ENCODE data around the gene CD99.
"Not testable (repeated sequence)": the region's sequence is repeated elsewhere in the genome, so short reads cannot be mapped to it uniquely, and the experiment has no call there.

CD99 gene

DNA sequence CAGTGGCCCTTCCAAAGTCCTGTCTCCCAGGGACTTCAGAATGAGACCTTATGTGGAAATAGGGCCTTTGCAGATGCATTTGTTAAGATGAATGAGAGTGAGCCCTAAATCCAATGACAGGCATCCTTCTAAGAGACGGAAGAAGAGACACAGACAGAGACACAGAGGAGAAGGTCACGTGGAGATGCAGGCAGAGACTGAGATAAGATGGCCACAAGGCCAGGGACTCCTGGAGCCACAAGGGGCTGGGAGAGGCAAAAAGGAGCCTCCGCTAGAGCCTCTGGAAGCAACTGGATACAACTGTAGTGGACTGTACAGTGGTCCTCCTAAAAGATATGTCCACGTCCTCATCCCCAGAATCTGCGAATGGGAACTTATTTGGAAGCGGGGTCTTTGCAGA, 19.0 kb upstream of the CD99 start:
- H3K4me3 ChIP-seq (ENCODE audit: control insufficient read depth, low read depth, low read length), result no peak overlapping the region
- no peak for DNase-seq (ENCODE audit: low read depth)
- TF ChIP-seq, protein P1, sequence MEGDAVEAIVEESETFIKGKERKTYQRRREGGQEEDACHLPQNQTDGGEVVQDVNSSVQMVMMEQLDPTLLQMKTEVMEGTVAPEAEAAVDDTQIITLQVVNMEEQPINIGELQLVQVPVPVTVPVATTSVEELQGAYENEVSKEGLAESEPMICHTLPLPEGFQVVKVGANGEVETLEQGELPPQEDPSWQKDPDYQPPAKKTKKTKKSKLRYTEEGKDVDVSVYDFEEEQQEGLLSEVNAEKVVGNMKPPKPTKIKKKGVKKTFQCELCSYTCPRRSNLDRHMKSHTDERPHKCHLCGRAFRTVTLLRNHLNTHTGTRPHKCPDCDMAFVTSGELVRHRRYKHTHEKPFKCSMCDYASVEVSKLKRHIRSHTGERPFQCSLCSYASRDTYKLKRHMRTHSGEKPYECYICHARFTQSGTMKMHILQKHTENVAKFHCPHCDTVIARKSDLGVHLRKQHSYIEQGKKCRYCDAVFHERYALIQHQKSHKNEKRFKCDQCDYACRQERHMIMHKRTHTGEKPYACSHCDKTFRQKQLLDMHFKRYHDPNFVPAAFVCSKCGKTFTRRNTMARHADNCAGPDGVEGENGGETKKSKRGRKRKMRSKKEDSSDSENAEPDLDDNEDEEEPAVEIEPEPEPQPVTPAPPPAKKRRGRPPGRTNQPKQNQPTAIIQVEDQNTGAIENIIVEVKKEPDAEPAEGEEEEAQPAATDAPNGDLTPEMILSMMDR (IDR thresholded peaks at IDR 0.05; ENCODE audit: control insufficient read depth, insufficient read depth, low read depth, low read length, missing control alignments), result no peak

DNA sequence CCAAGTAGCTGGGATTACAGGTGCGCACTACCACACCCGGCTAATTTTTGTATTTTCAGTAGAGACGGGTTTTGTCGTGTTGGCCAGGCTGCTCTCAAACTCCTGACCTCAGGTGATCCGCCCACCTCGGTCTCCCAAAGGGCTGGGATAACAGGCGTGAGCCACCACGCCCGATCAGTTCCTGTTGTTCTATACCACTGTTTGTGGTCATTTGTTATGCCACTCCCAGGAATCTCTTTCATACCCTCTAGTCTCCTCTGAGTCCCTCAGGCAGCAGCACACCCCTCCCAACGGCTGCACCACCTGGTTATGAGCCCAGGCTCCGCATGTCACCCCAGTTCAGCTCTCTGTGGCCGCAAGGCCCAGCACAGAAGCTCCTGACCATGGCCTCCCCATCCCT, 17.5 kb upstream of the CD99 start:
- TF ChIP-seq, protein P1 (IDR thresholded peaks at IDR 0.05; ENCODE audit: control insufficient read depth, insufficient read depth, low read depth, low read length, missing control alignments), result no peak
- DNase-seq (ENCODE audit: low read depth), result no peak
- H3K4me3 ChIP-seq (ENCODE audit: control insufficient read depth, low read depth, low read length), result no peak overlapping the region

DNA sequence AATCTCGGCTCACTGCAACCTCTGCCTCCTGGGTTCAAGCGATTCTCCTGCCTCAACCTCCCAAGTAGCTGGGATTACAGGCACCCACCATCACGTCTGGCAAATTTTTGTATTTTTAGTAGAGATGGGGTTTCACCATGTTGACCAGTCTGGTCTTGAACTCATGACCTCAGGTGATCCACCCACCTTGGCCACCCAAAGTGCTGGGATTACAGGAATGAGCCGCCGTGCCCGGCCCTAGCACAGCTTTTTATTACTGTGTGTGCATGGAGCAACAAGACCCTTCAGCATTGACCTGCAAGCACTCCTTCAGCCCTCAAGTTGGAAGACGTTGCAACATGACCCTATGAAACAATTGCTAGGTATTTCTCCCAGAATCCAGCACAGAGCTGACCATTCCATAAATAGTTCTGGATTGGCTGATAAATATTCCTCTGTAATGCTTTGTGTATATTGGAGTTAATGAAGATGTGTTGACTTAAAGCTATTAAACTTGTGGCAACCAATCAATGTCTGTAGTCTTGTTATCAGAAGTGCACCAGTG, 15.4 kb upstream of the CD99 start:
- not testable (repeated sequence) for H3K4me3 ChIP-seq (ENCODE audit: control insufficient read depth, low read depth, low read length); DNase-seq (ENCODE audit: low read depth)

DNA sequence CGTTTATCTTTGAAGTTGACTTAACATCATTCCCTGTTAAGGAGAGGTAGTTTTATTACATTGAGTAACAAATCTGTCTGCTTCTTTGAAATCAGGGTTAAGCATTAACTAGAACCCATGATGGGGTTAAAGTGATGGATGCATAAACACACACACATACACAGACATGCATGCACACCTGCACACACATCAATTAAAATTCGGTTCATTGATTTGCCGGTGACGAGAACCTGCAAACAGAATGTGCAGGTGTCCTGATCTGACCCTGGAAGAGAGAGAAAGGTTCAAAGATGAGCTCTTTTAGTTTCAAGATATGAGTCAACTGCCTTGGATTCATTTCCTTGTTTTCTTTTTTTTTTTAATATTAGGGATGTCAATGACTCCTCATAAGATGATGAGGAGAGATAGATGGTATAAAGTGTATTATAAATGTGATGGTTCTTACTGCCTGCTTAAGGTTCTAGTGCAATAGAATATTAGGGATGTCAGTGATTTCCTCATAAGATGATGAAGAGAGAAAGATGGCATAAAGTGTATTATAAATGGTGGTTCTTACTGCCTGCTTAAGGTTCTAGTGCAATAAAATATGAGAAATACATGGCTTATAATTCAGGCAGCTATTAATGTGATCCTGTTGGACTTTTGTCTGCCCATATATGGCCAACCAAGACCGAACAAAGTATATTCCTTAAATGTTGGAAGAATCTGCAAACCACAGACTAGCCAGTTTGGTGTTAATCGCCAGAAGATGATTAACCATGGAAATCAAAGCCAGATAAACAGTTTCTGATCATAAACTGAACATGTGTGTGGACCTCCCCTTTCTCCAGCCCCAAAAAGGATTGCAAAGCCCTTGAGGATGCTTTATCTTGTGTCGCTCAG, 14.1 kb upstream of the CD99 start:
- no peak overlapping the region for H3K4me3 ChIP-seq (ENCODE audit: control insufficient read depth, low read depth, low read length)
- TF ChIP-seq, protein P1 (IDR thresholded peaks at IDR 0.05; ENCODE audit: control insufficient read depth, insufficient read depth, low read depth, low read length, missing control alignments), result no peak
- DNase-seq (ENCODE audit: low read depth), result no peak

DNA sequence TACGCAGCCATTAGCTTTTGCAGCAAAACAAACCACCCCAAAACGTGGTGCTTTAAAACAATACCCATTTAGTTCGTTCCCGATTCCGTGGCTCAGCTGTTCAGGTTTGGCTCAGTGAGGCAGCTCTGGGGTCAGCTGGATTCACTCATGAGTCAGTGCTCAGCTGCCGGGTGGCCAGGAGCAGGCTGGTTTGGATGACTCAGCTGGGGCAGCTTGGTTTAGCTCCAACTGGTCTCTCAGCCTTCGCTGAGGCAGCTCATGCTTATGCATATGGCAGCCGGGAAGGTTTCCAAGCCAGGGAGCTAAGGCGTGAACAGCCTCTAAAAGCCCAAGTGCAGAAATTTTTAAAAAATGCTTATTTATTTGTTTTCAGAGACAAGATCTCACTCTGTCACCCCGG, 13.3 kb upstream of the CD99 start:
- DNase-seq (ENCODE audit: low read depth), result peak; percentile 95
- TF ChIP-seq, protein P1 (IDR thresholded peaks at IDR 0.05; ENCODE audit: control insufficient read depth, insufficient read depth, low read depth, low read length, missing control alignments), result no peak
- H3K4me3 ChIP-seq (ENCODE audit: control insufficient read depth, low read depth, low read length), result no peak overlapping the region

DNA sequence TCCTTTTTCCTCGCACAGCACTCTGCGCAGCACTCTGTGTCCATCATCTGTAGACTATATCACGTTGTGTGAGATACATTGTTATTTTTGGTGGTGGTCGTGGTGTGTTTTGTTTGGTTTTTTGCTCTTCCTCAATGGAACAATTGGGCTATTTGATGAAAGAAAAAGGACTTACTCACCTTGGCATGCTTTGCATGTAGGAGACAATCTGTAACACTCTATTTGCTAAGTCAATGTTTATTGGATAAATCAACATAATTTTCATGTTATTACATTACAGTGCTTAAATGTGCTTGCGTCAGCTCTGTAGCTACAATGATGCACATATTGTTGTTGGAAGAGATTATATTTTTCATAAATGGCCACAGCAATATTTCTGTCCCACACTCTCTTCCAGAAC, 12.5 kb upstream of the CD99 start:
- H3K4me3 ChIP-seq (ENCODE audit: control insufficient read depth, low read depth, low read length), result no peak overlapping the region
- DNase-seq (ENCODE audit: low read depth), result no peak
- TF ChIP-seq, protein P1 (IDR thresholded peaks at IDR 0.05; ENCODE audit: control insufficient read depth, insufficient read depth, low read depth, low read length, missing control alignments), result no peak
